IMR-90 (cell line): ENCODE measurements around the gene KCNIP1. TPM values are rescaled to one million over a fixed set of nuclear protein-coding genes. Genes with fewer than 3 reads are reported as not detected.

Source experiments
- ATAC-seq: fragments of 200-7000 bp; cut with Tn5 transposase; 2 replicates; pipeline ENCODE4 v1.9.1; 2020; ENCODE audit warnings: low read depth, mild to moderate bottlenecking, moderate library complexity
- BruUV-seq: library from RNA; stranded (reverse); fragments of 400-500 nt; replicated peaks from 2 replicates; lab custom pipeline; 2021; lab: Mats Ljungman, UMichigan
- CTCF ChIA-PET: fragments of 300-600 bp; formaldehyde crosslinking; extraction: SDS; loops from one replicate; lab custom pipeline; 2021; ENCODE audit warnings: antibody characterized with exemption; lab: Yijun Ruan, JAX
- POLR2A ChIA-PET: fragments of 300-600 bp; sonication (Branson Sonifier 250); formaldehyde crosslinking; loops from one replicate; lab custom pipeline; 2022; ENCODE audit warnings: antibody characterized with exemption; ENCODE audit not compliant: unreplicated experiment; lab: Charles Lee
- DNase-seq: peaks from one replicate; pipeline ENCODE4 v3.0.0; 2013
- H2AFZ ChIP-seq: replicated peaks from 2 replicates; pipeline ENCODE3; 2013; ENCODE audit warnings: low read length, mild to moderate bottlenecking; ENCODE audit not compliant: poor library complexity
- H2AK5ac ChIP-seq: 2 replicates; pipeline ENCODE4 v1.6.1; 2013; ENCODE audit warnings: low read depth, low read length, inconsistent platforms
- H2AK9ac ChIP-seq: replicated peaks from 2 replicates; pipeline ENCODE3; 2013; ENCODE audit warnings: mild to moderate bottlenecking, low read depth, low read length, moderate library complexity; ENCODE audit not compliant: poor library complexity
- H2BK120ac ChIP-seq: 2 replicates; pipeline ENCODE4 v1.6.1; 2013; ENCODE audit warnings: low read depth, low read length, inconsistent platforms
- H2BK15ac ChIP-seq: 3 replicates; pipeline ENCODE4 v1.6.1; 2013; ENCODE audit warnings: low read depth, low read length, inconsistent platforms
- H2BK20ac ChIP-seq: 2 replicates; pipeline ENCODE4 v1.6.1; 2013; ENCODE audit warnings: low read depth, mild to moderate bottlenecking, inconsistent platforms, low read length, moderate library complexity
- H2BK5ac ChIP-seq: 2 replicates; pipeline ENCODE4 v1.6.1; 2013; ENCODE audit warnings: mild to moderate bottlenecking, low read depth, low read length, inconsistent platforms; ENCODE audit not compliant: poor library complexity, severe bottlenecking
- H3K14ac ChIP-seq: replicated peaks from 2 replicates; pipeline ENCODE4 v1.6.1; 2013; ENCODE audit warnings: low read depth, low read length, inconsistent platforms
- H3K18ac ChIP-seq: 2 replicates; pipeline ENCODE4 v1.6.1; 2013; ENCODE audit warnings: low read depth, low read length, control low read depth
- H3K23ac ChIP-seq: 2 replicates; pipeline ENCODE4 v1.6.1; 2013; ENCODE audit warnings: low read depth, low read length, inconsistent platforms
- H3K27ac ChIP-seq: 2 replicates; pipeline ENCODE4 v1.5.1; 2013; ENCODE audit warnings: mild to moderate bottlenecking, control low read depth, low read length; ENCODE audit not compliant: insufficient read depth
- H3K27me3 ChIP-seq: 2 replicates; pipeline ENCODE4 v1.6.1; 2013; ENCODE audit warnings: low read length; ENCODE audit not compliant: control insufficient read depth, insufficient read depth
- H3K36me3 ChIP-seq: 2 replicates; pipeline ENCODE4 v1.6.1; 2013; ENCODE audit warnings: low read length, mixed read lengths; ENCODE audit not compliant: control insufficient read depth, insufficient read depth
- H3K4ac ChIP-seq: 2 replicates; pipeline ENCODE4 v1.6.1; 2013; ENCODE audit warnings: low read depth, low read length, inconsistent platforms
- H3K4me1 ChIP-seq: 2 replicates; pipeline ENCODE4 v1.6.1; 2013; ENCODE audit warnings: low read length, mixed read lengths; ENCODE audit not compliant: control insufficient read depth, insufficient read depth
- H3K4me2 ChIP-seq: 2 replicates; pipeline ENCODE4 v1.6.1; 2013; ENCODE audit warnings: low read depth, mild to moderate bottlenecking, control low read depth, low read length, moderate library complexity
- H3K4me3 ChIP-seq: 2 replicates; pipeline ENCODE4 v1.5.1; 2013; ENCODE audit warnings: low read depth, mild to moderate bottlenecking, control low read depth, low read length, moderate library complexity; ENCODE audit not compliant: insufficient read depth
- H3K56ac ChIP-seq: 2 replicates; pipeline ENCODE4 v1.6.1; 2013; ENCODE audit warnings: low read length, inconsistent platforms; ENCODE audit not compliant: insufficient read depth; ENCODE audit errors: extremely low read depth
- H3K79me1 ChIP-seq, 2 experiments: 2 replicates each; pipeline ENCODE4 v1.6.1; 2013; ENCODE audit warnings: low read length in 2 of 2, inconsistent platforms in 1 of 2, low read depth in 1 of 2
- H3K9ac ChIP-seq: 2 replicates; pipeline ENCODE4 v1.6.1; 2013; ENCODE audit warnings: low read depth, low read length, control low read depth
- H3K9me1 ChIP-seq: 2 replicates; pipeline ENCODE4 v1.6.1; 2013; ENCODE audit warnings: low read length, inconsistent platforms; ENCODE audit not compliant: insufficient read depth
- H3K9me3 ChIP-seq: 2 replicates; pipeline ENCODE4 v1.6.1; 2013; ENCODE audit warnings: low read length; ENCODE audit not compliant: control insufficient read depth, insufficient read depth
- H4K20me1 ChIP-seq: 2 replicates; pipeline ENCODE4 v1.6.1; 2013; ENCODE audit warnings: low read length, inconsistent platforms; ENCODE audit not compliant: insufficient read depth
- H4K5ac ChIP-seq: 2 replicates; pipeline ENCODE4 v1.6.1; 2013; ENCODE audit warnings: mild to moderate bottlenecking, low read depth, low read length, control low read depth
- H4K8ac ChIP-seq, 2 experiments: 2 replicates each; pipeline ENCODE4 v1.6.1; 2013; ENCODE audit warnings: low read depth in 2 of 2, low read length in 2 of 2, control low read depth in 1 of 2, inconsistent platforms in 1 of 2
- H4K91ac ChIP-seq: 2 replicates; pipeline ENCODE4 v1.6.1; 2013; ENCODE audit warnings: low read depth, low read length, inconsistent platforms; ENCODE audit not compliant: insufficient read depth
- BHLHE40 ChIP-seq: fragments of 150-350 bp; IDR thresholded peaks from 2 replicates; pipeline ENCODE4 v1.6.1; 2016; ENCODE audit warnings: mild to moderate bottlenecking, low read depth, low read length
- CEBPB ChIP-seq: IDR thresholded peaks from 2 replicates; pipeline ENCODE4 v1.6.1; 2012; ENCODE audit warnings: low read depth, low read length, improper control_type of control experiment
- CTCF ChIP-seq: conservative IDR thresholded peaks from 2 replicates; pipeline ENCODE4 v1.5.1; 2012; ENCODE audit warnings: mild to moderate bottlenecking, low read depth, low read length, improper control_type of control experiment
- FOS ChIP-seq: fragments of 150-350 bp; IDR thresholded peaks from 2 replicates; pipeline ENCODE4 v1.6.1; 2016; ENCODE audit warnings: low read depth, low read length
- MAZ ChIP-seq: IDR thresholded peaks from 2 replicates; pipeline ENCODE4 v1.6.1; 2012; ENCODE audit warnings: low read depth, mild to moderate bottlenecking, low read length, improper control_type of control experiment, moderate library complexity, borderline replicate concordance
- MXI1 ChIP-seq: IDR thresholded peaks from 2 replicates; pipeline ENCODE4 v1.6.1; 2012; ENCODE audit warnings: low read depth, mild to moderate bottlenecking, low read length, moderate library complexity, borderline replicate concordance
- NFE2L2 ChIP-seq: fragments of 150-350 bp; IDR thresholded peaks from 2 replicates; pipeline ENCODE4 v1.6.1; 2016; ENCODE audit warnings: low read depth, mild to moderate bottlenecking, low read length
- RAD21 ChIP-seq: IDR thresholded peaks from 2 replicates; pipeline ENCODE4 v1.6.1; 2012; ENCODE audit warnings: low read length, improper control_type of control experiment
- RFX5 ChIP-seq: IDR thresholded peaks from 2 replicates; pipeline ENCODE4 v1.8.0; 2012; ENCODE audit warnings: low read depth, mild to moderate bottlenecking, low read length, moderate library complexity
- USF2 ChIP-seq: fragments of 150-350 bp; IDR thresholded peaks from 2 replicates; pipeline ENCODE4 v1.6.1; 2017; ENCODE audit warnings: mild to moderate bottlenecking, antibody characterized with exemption, low read length, low read depth
- WGBS, 2 experiments: methylation state at CpG; one replicate each; pipeline versions ENCODE4 v1.1.5 to v1.1.7; 2013; ENCODE audit warnings: missing lambda C conversion rate in 2 of 2; ENCODE audit not compliant: insufficient read length in 1 of 2; ENCODE audit errors: extremely low coverage in 2 of 2; 5-methylcytosine and 5-hydroxymethylcytosine counted together
- dilution Hi-C: fragments of 300-500 bp; cut with HindIII; formaldehyde crosslinking; loops from one replicate; pipeline ENCODE4 v1.14.3; 2018; ENCODE audit warnings: low sequenced_read_pairs; ENCODE audit not compliant: unreplicated experiment
- in situ Hi-C: fragments of 300-500 bp; cut with MboI; formaldehyde crosslinking; loops from 3 replicates; pipeline ENCODE4 v1.14.3; 2019; ENCODE audit warnings: low sequenced_read_pairs, inconsistent platforms, mixed read lengths
- intact Hi-C: fragments of 100-400 bp; cut with micrococcal nuclease; formaldehyde crosslinking; loops from 2 replicates; pipeline ENCODE4 v1.10.0; 2022
- polyA plus RNA-seq, 3 experiments: library from polyadenylated mRNA; depleted of rRNA; stranded (reverse); fragments of >200 nt; gene quantifications; 2 replicates each; pipeline ENCODE4 v1.2.3, GENCODE V29; 2012; ENCODE audit warnings: low replicate concordance in 1 of 3
- total RNA-seq: library from RNA; depleted of rRNA; stranded (reverse); fragments of >200 nt; gene quantifications from 2 replicates; pipeline ENCODE4 v1.2.3, GENCODE V29; 2012

Gene KCNIP1
- total and polyA plus RNA-seq, 2 of the 4 experiments (the other 2 are of a cell fraction), result not detected

GRCh38 chr5:170611449-170612090, 107.8 kb downstream of the KCNIP1 start:
- no TSS peak for BruUV-seq

More at GRCh38 chr5:170611449-170612090, 107.8 kb downstream of the KCNIP1 start:
- Histone ChIP-seq H2BK120ac (no peak overlapping the region), H3K23ac (no peak overlapping the region), H3K4me1 (no peaks in the 10 kb centered on the region), H3K18ac (no peak overlapping the region), H4K20me1 (no peaks in the 10 kb centered on the region), H2AK9ac (no peak overlapping the region), H2BK5ac (no peak overlapping the region), H3K56ac (no peak overlapping the region), H3K9ac (no peak overlapping the region), H3K79me1 (no peaks in the 10 kb centered on the region), H3K9me3 (no peaks in the 10 kb centered on the region), H2BK15ac (no peak overlapping the region), H2AFZ (no peak overlapping the region), H3K27ac (no peak overlapping the region), H2BK20ac (no peak overlapping the region), H4K5ac (no peak overlapping the region), H2AK5ac (no peak overlapping the region), H3K36me3 (no peaks in the 10 kb centered on the region), H3K9me1 (no peaks in the 10 kb centered on the region), H4K8ac (no peak overlapping the region), H3K27me3 (no peaks in the 10 kb centered on the region; the same call in 1 of the 2 replicates), H3K4me3 (no peak overlapping the region), H3K4me2 (no peak overlapping the region), H3K4ac (no peak overlapping the region), H3K14ac (no peak overlapping the region), H4K91ac (no peak overlapping the region)
- DNase-seq (no peak), ATAC-seq (no peak)
- ChIA-PET POLR2A (no interaction called here), CTCF (no interaction called here)
- 0% methylated on average over 1 of the region's 6 CpGs; no CpG with 5 or more reads in 1 of the 2 experiments for WGBS, 2 experiments
- TF ChIP-seq FOS (no peak), USF2 (no peak), RFX5 (no peak), RAD21 (no peak), CEBPB (no peak), BHLHE40 (peak; percentile 28; the same call in 1 of the 2 replicates), MXI1 (peak; percentile 62; the same call in 1 of the 2 replicates), CTCF (no peak), NFE2L2 (no peak), MAZ (no peak)
- intact Hi-C loops (no loop called here), in situ Hi-C loops (no loop called here), dilution Hi-C loops (no loop called here)
